Fibroblast of mammary gland (primary cell): ENCODE data around the gene SERINC2.

Experiments used
- DNase-seq: peaks from one replicate; pipeline ENCODE4 v3.0.0-alpha.2; 2010; ENCODE audit warnings: low read depth
- H3K4me3 ChIP-seq: 2 replicates; pipeline ENCODE4 v1.5.1; 2011; ENCODE audit warnings: low read depth, mild to moderate bottlenecking, low read length, moderate library complexity; ENCODE audit not compliant: control insufficient read depth
- TF ChIP-seq, protein P1 (sequence below): conservative IDR thresholded peaks from 2 replicates; pipeline ENCODE4 v1.5.1; 2011; ENCODE audit warnings: low read depth, low read length, inconsistent platforms; ENCODE audit not compliant: control insufficient read depth, insufficient read depth

Gene SERINC2

DNA sequence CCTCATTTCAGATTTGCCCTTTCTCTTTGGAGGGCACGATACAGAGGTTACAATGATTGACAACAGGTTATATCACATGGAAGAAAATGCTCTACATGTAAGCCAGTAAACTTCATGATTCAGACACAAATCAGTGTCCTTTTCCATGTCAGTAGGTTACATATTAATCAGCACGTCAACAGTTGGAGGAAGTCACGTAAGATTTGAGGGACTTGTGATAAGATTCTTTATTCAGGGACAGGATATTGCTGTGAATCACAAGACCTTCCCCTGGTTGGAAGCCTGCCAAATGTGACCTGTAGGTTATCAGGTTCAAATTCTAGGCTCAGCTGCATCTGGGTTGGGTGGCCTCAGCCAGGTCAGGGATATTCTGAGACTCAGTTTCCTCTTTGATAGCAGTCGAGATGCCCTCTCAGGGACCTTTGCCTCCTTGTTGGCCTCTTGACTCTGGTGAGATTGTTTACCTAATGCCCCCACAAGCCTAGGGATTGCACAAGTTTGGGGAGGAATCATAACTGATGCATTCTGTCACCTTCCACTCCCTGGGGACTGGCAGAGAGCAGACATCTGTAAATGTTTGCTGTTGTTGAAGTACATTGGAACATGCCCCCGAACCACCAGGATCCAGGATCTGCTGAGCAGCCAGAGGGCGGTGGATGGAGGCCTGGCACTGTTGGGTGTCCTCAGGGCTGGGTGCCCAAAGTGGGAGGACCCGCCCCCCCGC, 31.9 kb downstream of the SERINC2 start:
- DNase-seq, result no peak
- TF ChIP-seq, protein P1, sequence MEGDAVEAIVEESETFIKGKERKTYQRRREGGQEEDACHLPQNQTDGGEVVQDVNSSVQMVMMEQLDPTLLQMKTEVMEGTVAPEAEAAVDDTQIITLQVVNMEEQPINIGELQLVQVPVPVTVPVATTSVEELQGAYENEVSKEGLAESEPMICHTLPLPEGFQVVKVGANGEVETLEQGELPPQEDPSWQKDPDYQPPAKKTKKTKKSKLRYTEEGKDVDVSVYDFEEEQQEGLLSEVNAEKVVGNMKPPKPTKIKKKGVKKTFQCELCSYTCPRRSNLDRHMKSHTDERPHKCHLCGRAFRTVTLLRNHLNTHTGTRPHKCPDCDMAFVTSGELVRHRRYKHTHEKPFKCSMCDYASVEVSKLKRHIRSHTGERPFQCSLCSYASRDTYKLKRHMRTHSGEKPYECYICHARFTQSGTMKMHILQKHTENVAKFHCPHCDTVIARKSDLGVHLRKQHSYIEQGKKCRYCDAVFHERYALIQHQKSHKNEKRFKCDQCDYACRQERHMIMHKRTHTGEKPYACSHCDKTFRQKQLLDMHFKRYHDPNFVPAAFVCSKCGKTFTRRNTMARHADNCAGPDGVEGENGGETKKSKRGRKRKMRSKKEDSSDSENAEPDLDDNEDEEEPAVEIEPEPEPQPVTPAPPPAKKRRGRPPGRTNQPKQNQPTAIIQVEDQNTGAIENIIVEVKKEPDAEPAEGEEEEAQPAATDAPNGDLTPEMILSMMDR, result no peak
- no peak overlapping the region for H3K4me3 ChIP-seq

DNA sequence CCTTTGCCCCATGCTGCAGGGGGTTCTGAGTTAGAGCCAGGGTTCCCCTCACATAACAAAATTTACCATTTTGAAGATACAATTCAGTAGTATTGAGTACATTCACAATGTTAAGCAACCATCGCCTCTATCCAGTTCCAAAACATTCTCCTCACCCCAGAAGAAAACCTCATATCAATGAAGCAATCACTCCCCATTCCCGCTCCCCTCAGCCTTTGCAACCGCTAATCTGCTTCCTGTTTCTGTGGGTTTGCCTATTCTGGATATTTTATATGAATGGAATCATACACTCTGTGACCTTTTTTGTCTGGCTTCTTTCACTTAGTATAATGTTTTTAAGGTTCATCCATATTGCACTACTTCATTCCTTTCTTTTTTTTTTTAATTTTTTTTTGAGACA, 32.9 kb downstream of the SERINC2 start:
- no peak overlapping the region for H3K4me3 ChIP-seq
- DNase-seq, result no peak
- TF ChIP-seq, protein P1, result no peak

DNA sequence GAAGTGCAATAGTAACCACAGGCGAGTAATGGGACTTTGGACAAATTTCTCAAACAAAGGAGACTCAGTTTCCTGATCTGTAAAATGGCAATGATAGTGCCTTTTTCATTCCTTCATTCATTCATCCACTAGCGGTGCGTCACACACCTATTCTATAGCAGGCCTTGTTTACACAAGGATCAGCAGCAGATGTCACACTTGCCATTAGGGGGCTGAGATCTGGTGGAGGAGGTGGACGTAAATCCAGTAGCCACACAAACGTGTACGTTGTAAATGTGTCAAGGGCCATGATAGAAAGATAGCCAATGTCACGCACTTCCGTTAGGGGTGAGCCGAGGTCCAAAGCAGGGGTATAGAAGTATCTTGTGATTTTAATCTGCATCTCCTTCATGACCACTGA, 34.2 kb downstream of the SERINC2 start:
- no peak for DNase-seq
- no peak overlapping the region for H3K4me3 ChIP-seq
- TF ChIP-seq, protein P1, result no peak

DNA sequence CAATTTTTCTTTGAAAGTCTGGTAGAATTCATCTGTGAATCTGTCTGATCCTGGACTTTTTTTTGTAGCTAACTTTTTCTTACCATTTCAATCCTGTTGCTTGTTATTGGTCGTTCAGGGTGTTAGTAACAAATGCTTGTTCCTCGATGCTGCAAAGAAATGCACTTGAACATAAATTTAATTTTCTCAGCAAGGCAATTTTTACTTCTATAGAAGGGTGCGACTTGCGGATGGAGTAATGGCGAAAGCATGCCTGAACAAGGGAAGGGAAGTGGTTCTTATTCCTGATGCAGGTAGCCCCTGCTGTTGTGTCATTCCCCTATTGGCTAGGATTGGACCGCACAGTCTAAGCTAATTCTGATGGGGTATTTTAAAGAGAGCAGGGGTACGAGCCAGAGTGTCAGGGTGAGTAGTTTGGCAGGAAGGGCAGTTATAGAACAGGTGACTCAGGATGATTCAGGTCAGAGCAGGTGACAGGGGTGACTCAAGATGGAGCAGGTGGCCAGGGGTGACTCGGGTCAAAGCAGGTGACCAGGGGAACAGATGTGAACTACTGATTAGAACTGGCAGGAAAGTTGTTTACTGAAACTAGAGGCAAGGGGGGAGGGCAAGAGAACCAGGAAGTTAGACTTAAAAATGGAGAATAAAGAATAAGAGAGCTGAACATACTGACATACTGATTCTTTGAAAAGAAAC, 40.5 kb downstream of the SERINC2 start:
- no peak for DNase-seq
- H3K4me3 ChIP-seq, result no peak overlapping the region
- TF ChIP-seq, protein P1, result no peak

DNA sequence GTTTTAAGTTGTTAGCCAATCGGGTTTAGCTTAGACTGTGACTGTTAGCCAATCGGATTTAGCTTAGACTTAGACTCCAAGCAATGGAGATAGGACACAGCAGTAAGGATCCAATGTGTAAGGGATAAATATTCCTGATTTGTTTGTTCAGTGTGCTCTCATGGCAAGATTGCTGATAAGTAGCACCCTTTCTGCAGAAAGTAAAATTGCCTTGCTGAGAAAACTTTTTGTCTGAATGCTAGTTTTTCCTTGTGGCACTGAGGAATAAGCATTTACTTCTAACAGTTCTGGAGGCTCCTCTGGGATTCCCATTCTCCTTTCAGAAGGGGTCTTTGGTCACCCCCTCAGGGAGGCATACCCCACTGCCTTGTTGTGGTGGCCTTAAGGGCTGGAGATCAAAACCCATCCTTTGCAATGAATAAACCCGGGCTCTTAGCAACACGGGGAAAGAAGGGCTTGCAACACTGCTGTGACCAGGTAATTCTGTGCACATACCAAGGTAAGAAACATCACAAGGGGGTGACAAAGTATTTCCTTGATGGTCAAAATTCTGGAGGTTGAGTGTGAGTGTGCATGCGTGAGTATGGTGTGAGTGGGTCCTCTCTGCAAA, 45.4 kb downstream of the SERINC2 start:
- no peak overlapping the region for H3K4me3 ChIP-seq
- TF ChIP-seq, protein P1, result no peak
- no peak for DNase-seq

DNA sequence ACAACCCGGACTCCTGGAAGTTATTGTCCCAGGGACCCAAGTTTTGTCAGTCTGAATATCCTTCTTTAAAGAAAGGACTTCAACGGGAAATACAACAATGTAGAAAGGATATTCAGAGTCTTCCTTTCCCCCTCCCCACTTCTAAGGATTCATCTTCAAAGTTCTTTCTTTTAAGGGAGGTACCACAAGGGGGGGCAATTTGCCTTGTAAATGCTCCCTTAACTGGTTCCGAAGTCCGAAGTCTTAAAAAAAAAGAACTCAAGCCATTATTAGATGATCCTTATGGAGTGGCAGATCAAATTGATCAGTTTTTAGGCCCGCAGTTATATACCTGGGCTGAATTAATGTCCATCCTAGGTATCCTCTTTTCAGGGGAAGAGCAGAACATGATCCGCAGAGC, 47.0 kb downstream of the SERINC2 start:
- peak; percentile 60 for DNase-seq
- TF ChIP-seq, protein P1, result peak; percentile 40
- no peak overlapping the region for H3K4me3 ChIP-seq
